CD14-positive monocyte (primary cell): Measurements from ENCODE around the gene GPR3. TPM values are rescaled to one million over a fixed set of nuclear protein-coding genes. Genes with fewer than 3 reads are reported as not detected.
"Not testable (repeated sequence)": the region's sequence is repeated elsewhere in the genome, so short reads cannot be mapped to it uniquely, and the experiment has no call there.

Source experiments
- DNase-seq, 3 donors: peaks; one replicate each; pipeline ENCODE4 v3.0.0-alpha.2; 2011 to 2022
- H2AFZ ChIP-seq: 2 replicates; pipeline ENCODE4 v1.6.0; 2012; ENCODE audit warnings: mild to moderate bottlenecking, low read depth, low read length, inconsistent platforms; ENCODE audit not compliant: insufficient read depth, poor library complexity, severe bottlenecking
- H3K27ac ChIP-seq, 2 donors: 1 replicate in 1 of 2; 2 replicates in 1 of 2; pipeline ENCODE4 v1.5.1; 2012 to 2013; ENCODE audit warnings: low read length in 2 of 2, control low read depth in 1 of 2, inconsistent platforms in 1 of 2, low read depth in 1 of 2, mild to moderate bottlenecking in 1 of 2
- H3K27me3 ChIP-seq, 2 donors: one replicate each; pipeline versions ENCODE4 v1.6.0 to v1.6.1; 2011 to 2013; ENCODE audit warnings: low read length in 2 of 2; ENCODE audit not compliant: control insufficient read depth in 2 of 2, insufficient read depth in 2 of 2
- H3K36me3 ChIP-seq, 2 donors: replicated peaks in 1 of 2; 1 replicate in 1 of 2; 2 replicates in 1 of 2; pipeline versions ENCODE4 v1.5.1 to v1.6.1; 2012 to 2013; ENCODE audit warnings: low read length in 2 of 2, control low read depth in 1 of 2, inconsistent platforms in 1 of 2, mild to moderate bottlenecking in 1 of 2; ENCODE audit not compliant: insufficient read depth in 2 of 2, control insufficient read depth in 1 of 2
- H3K4me1 ChIP-seq, 2 donors: 1 replicate in 1 of 2; 2 replicates in 1 of 2; pipeline versions ENCODE4 v1.5.1 to v1.6.1; 2012 to 2013; ENCODE audit warnings: low read length in 2 of 2, control low read depth in 1 of 2, inconsistent platforms in 1 of 2, mild to moderate bottlenecking in 1 of 2, moderate library complexity in 1 of 2; ENCODE audit not compliant: insufficient read depth in 2 of 2, control insufficient read depth in 1 of 2
- H3K4me2 ChIP-seq: replicated peaks from 2 replicates; pipeline ENCODE3; 2012; ENCODE audit warnings: low read length, moderate library complexity, mild to moderate bottlenecking; ENCODE audit not compliant: poor library complexity, severe bottlenecking; ENCODE audit errors: extremely low read depth
- H3K4me3 ChIP-seq, 3 experiments: fragments of 200-600 bp in 1 of 3; sonication (generic) in 1 of 3; replicated peaks in 1 of 3; 1 replicate in 2 of 3; 2 replicates in 1 of 3; pipeline ENCODE4 v1.5.1; 2011 to 2013; ENCODE audit warnings: low read length in 3 of 3, mild to moderate bottlenecking in 3 of 3, control low read depth in 2 of 3, low read depth in 2 of 3, inconsistent platforms in 1 of 3, moderate library complexity in 1 of 3
- H3K79me2 ChIP-seq: 2 replicates; pipeline ENCODE4 v1.6.0; 2012; ENCODE audit warnings: mild to moderate bottlenecking, control low read depth, inconsistent platforms, low read length, moderate library complexity; ENCODE audit not compliant: insufficient read depth
- H3K9ac ChIP-seq: 2 replicates; pipeline ENCODE4 v1.6.0; 2017; ENCODE audit warnings: low read length, mild to moderate bottlenecking; ENCODE audit not compliant: insufficient read depth, poor library complexity, severe bottlenecking
- H3K9me3 ChIP-seq, 2 donors: replicated peaks in 1 of 2; 1 replicate in 1 of 2; 2 replicates in 1 of 2; pipeline versions ENCODE4 v1.5.1 to v1.6.1; 2012 to 2013; ENCODE audit warnings: low read length in 2 of 2, control low read depth in 1 of 2; ENCODE audit not compliant: control insufficient read depth in 1 of 2, insufficient read depth in 1 of 2
- H4K20me1 ChIP-seq: 2 replicates; pipeline ENCODE4 v1.6.0; 2012; ENCODE audit warnings: mild to moderate bottlenecking, low read length, control low read depth, moderate library complexity; ENCODE audit not compliant: insufficient read depth
- H3K27ac Mint-ChIP-seq, 7 donors: one replicate each; pipeline ENCODE4 v1.8.0; 2020; ENCODE audit warnings: mild to moderate bottlenecking in 7 of 7, mixed read lengths in 7 of 7, moderate library complexity in 6 of 7, inconsistent platforms in 2 of 7
- H3K27me3 Mint-ChIP-seq, 3 donors: one replicate each; pipeline ENCODE4 v1.8.0; 2021 to 2022; ENCODE audit warnings: low read depth in 3 of 3, mild to moderate bottlenecking in 3 of 3, mixed read lengths in 3 of 3, moderate library complexity in 3 of 3, inconsistent platforms in 1 of 3
- H3K36me3 Mint-ChIP-seq, 2 donors: one replicate each; pipeline ENCODE4 v1.8.0; 2020; ENCODE audit warnings: mixed read lengths in 2 of 2, inconsistent platforms in 1 of 2, mild to moderate bottlenecking in 1 of 2
- H3K4me1 Mint-ChIP-seq: one replicate; pipeline ENCODE4 v1.8.0; 2020; ENCODE audit warnings: mild to moderate bottlenecking, mixed read lengths
- H3K4me3 Mint-ChIP-seq, 2 donors: one replicate each; pipeline ENCODE4 v1.8.0; 2020; ENCODE audit warnings: mild to moderate bottlenecking in 2 of 2, mixed read lengths in 2 of 2, moderate library complexity in 1 of 2
- H3K9me3 Mint-ChIP-seq, 7 donors: one replicate each; pipeline ENCODE4 v1.8.0; 2020 to 2022; ENCODE audit warnings: mixed read lengths in 7 of 7, mild to moderate bottlenecking in 6 of 7, moderate library complexity in 6 of 7, inconsistent platforms in 2 of 7
- CTCF ChIP-seq: fragments of 200-600 bp; IDR thresholded peaks from one replicate; pipeline ENCODE4 v1.8.0; 2022; ENCODE audit warnings: antibody characterized with exemption, mild to moderate bottlenecking
- WGBS: methylation state at CpG from one replicate; pipeline ENCODE4 v1.1.5; 2013; ENCODE audit warnings: missing lambda C conversion rate; ENCODE audit not compliant: insufficient coverage; 5-methylcytosine and 5-hydroxymethylcytosine counted together
- intact Hi-C, 2 donors: fragments of 100-400 bp; cut with micrococcal nuclease; formaldehyde crosslinking; loops; one replicate each; pipeline versions ENCODE4 v1.15.0 to v1.15.1; 2023
- polyA plus RNA-seq, 3 donors: library from polyadenylated mRNA; depleted of rRNA in 1 of 3; unstranded in 2 of 3; stranded (reverse) in 1 of 3; fragments of 300-500 nt in 2 of 3; fragments of >200 nt in 1 of 3; fragmentation: Illumina TruSeq in 2 of 3; gene quantifications; 1 replicate in 2 of 3; 2 replicates in 1 of 3; pipeline ENCODE4 v1.2.3, GENCODE V29; 2012 to 2021

The GPR3 gene
- polyA plus RNA-seq, 3 donors: 0.26 to 2.7 TPM; not detected in 1

- Mint-ChIP-seq H3K4me1 (peaks cover 41% of the 10 kb centered on the region), H3K27ac (peak overlapping the region in 2 of 7 donors; percentile 28 to 60)
- TF ChIP-seq CTCF: no peak
These were observed 12.7 kb downstream of the GPR3 start for GRCh38 chr1:27405074-27405473.

GRCh38 chr1:27405598-27406361, 13.4 kb downstream of the GPR3 start:
- not testable (repeated sequence) for H3K79me2 ChIP-seq, H3K4me3 Mint-ChIP-seq, H3K27me3 Mint-ChIP-seq, H3K27me3 ChIP-seq, DNase-seq, H3K4me3 ChIP-seq, H3K9me3 Mint-ChIP-seq, H3K9ac ChIP-seq, H3K9me3 ChIP-seq, H3K4me2 ChIP-seq, H2AFZ ChIP-seq, H3K27ac ChIP-seq
- 97% methylated on average over 11 of the region's 18 CpGs for WGBS
- peaks cover 26 to 32% of the 10 kb centered on the region in 2 donors for H3K4me1 ChIP-seq
- H3K4me1 Mint-ChIP-seq: peaks cover 41% of the 10 kb centered on the region
- H4K20me1 ChIP-seq: peaks cover 93% of the 10 kb centered on the region
- peaks cover 48 to 62% of the 10 kb centered on the region in 2 donors for H3K36me3 Mint-ChIP-seq
- intact Hi-C loops: loop anchor here in 1 of 2 donors (10.0 kb wide), 1 partner anchor 259 kb away; no protein-coding TSS in a partner anchor
- H3K27ac Mint-ChIP-seq: peak overlapping the region in 2 of 7 donors; percentile 10 to 65
- H3K36me3 ChIP-seq: peaks cover 47 to 52% of the 10 kb centered on the region in 2 donors

More at GRCh38 chr1:27405074-27405473, 12.7 kb downstream of the GPR3 start:
- WGBS: 64% methylated on average over 9 of the region's 13 CpGs
- peaks cover 26 to 32% of the 10 kb centered on the region in 2 donors for H3K4me1 ChIP-seq
- Mint-ChIP-seq H3K9me3 (no peaks in the 10 kb centered on the region), H3K36me3 (peaks cover 41 to 55% of the 10 kb centered on the region in 2 donors), H3K4me3 (no peak overlapping the region), H3K27me3 (peaks cover 0 to 2% (median 2%) of the 10 kb centered on the region in 3 donors)
- H3K36me3 ChIP-seq: peaks cover 40 to 45% of the 10 kb centered on the region in 2 donors
- no peak overlapping the region for H3K27ac ChIP-seq
- H3K4me2 ChIP-seq: no peak overlapping the region
- H3K9me3 ChIP-seq: no peaks in the 10 kb centered on the region
- no peaks in the 10 kb centered on the region for H3K79me2 ChIP-seq
- no peak for DNase-seq
- H3K4me3 ChIP-seq: no peak overlapping the region
- H4K20me1 ChIP-seq: peaks cover 87% of the 10 kb centered on the region
- H3K27me3 ChIP-seq: no peaks in the 10 kb centered on the region
- H3K9ac ChIP-seq: no peak overlapping the region
- H2AFZ ChIP-seq: no peak overlapping the region
- intact Hi-C loops: loop anchor here in 1 of 2 donors (10.0 kb wide), 1 partner anchor 260 kb away; no protein-coding TSS in a partner anchor
